EL (cell line): ENCODE results near the gene TGFB2.
"Not testable (repeated sequence)": the region's sequence is repeated elsewhere in the genome, so short reads cannot be mapped to it uniquely, and the experiment has no call there.

Experiments used
- DNase-seq: peaks from one replicate; pipeline ENCODE4 v3.0.0-alpha.2; 2016

Gene TGFB2

GRCh38 chr1:218344814-218345672, at the start of gene TGFB2:
TGFB2 (plus strand) TSS chr1:218345336; CDS start chr1:218346702, 1,366 bp downstream.
- peak; percentile 86 for DNase-seq

DNA sequence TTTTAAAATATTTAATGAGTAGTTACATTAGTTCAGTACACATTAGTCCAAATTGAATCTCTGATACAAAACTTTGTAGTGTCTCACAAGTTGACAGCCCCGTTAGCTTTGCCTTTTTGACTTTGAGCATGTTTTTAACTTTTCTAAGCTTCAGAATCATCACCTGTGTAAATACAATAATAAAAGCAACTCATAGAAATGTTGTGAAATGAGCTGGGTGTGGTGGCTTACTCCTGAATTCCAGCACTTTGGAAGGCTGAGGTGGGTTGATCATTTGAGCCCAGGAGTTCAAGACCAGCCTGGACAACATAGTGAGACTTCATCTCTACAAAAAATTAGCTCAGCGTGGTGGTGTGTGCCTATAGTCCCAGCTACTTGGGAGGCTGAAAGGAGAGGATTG, 49.0 kb upstream of the TGFB2 start:
- no peak for DNase-seq

- DNase-seq, result no peak
Measured at GRCh38 chr1:218297461-218297860, 47.7 kb upstream of the TGFB2 start.

- peak; percentile 50 for DNase-seq
Measured at GRCh38 chr1:218297867-218298266, 47.3 kb upstream of the TGFB2 start.

- no peak for DNase-seq
Measured at GRCh38 chr1:218298398-218298797, 46.7 kb upstream of the TGFB2 start.

GRCh38 chr1:218299416-218299815, 45.7 kb upstream of the TGFB2 start:
- DNase-seq, result peak; percentile 71

DNA sequence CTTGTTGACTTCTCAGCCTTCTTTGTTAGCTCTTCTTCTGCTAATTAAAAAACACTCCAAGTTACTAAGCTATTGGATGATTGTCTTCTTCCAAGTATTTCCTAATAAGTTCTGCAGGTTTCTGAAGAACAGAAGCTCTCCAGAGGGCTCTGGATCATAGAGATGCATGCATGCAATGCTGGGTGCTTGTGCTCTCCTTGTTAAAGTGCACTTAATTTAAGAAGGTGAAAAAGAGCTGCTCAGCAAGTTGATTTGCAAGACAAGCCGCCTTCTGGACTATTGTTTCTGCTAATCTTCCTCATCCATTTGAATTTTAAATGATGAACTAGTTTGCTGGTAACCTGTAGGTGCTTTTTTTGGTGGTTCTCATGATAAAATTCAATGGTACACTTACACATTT, 43.9 kb upstream of the TGFB2 start:
- no peak for DNase-seq

GRCh38 chr1:218302155-218302554, 43.0 kb upstream of the TGFB2 start:
- DNase-seq, result no peak

GRCh38 chr1:218303176-218303879, 41.8 kb upstream of the TGFB2 start:
- no peak for DNase-seq

GRCh38 chr1:218304281-218305039, 40.7 kb upstream of the TGFB2 start:
- peak; percentile 58 for DNase-seq

- no peak for DNase-seq
Measured at GRCh38 chr1:218305472-218306064, 39.6 kb upstream of the TGFB2 start.

DNA sequence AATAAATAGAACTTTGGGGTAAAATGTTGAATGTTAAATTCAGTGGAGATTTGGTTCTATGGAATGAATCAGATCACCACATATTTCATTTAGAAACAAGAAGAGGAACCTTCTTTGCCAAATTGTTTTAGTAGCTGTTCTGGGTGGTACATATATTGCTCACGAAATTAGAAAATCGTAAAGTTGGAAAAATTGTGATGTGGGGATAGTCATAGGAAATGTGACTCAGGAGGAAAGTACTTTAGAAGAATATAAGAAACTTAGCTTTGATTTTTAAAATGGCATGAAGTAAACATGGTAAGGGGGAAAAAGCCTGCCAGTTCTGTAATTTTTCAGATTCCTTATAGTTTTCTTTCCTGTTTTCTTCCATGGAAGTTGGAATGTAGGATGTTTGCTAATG, 32.6 kb upstream of the TGFB2 start:
- peak; percentile 56 for DNase-seq

DNA sequence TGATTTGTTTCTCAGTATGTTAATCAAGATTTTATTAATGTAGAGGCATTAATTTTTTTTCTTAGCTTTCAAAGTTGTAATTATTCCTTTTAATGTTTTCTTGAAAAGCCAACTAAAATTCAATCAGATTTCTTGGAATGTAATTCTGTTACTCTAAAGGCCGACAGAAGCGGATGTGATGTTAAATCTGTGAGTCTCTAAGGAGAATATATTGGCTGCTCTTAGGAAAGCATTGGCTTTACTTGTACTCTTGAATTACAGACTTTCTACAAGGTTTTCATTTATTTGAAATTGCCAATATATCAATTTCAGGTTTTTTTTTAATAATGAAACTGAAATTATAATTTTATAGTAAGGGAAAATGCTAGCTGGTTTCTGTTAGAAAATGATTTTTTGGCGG, 30.8 kb upstream of the TGFB2 start:
- DNase-seq, result no peak

DNA sequence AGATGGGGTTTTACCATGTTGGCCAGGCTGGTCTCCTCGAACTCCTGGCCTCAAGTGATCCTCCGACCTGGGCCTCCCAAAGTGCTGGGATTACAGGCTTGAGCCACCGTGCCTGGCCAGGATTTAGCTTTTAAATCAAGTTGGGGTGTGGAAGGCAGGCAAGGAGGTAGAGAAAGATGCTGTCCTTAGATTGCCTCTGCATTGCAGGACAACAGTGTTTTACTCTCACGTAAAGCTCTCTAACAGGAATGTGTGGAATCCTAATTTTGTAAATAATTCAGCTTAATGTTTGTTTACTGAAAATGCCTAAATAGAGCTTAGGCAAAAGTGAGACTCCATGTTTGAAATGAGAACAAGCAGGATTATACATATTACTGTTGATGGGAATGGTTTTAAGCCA, 29.5 kb upstream of the TGFB2 start:
- DNase-seq, result no peak

GRCh38 chr1:218317061-218317460, 28.1 kb upstream of the TGFB2 start:
- DNase-seq, result no peak

DNA sequence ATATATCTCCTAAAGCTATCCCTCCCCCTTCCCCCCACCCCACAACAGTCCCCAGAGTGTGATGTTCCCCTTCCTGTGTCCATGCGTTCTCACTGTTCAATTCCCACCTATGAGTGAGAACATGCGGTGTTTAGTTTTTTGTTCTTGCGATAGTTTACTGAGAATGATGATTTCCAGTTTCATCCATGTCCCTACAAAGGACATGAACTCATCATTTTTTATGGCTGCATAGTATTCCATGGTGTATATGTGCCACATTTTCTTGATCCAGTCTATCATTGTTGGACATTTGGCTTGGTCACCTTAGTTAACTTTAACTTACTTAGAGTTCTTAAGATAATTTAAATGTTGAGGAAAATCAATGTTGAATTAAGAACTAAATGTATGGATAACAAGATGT, 25.0 kb upstream of the TGFB2 start:
- DNase-seq, result not testable (repeated sequence)

- no peak for DNase-seq
Measured at GRCh38 chr1:218322762-218323161, 22.4 kb upstream of the TGFB2 start.

- DNase-seq, result no peak
Measured at GRCh38 chr1:218323568-218324225, 21.4 kb upstream of the TGFB2 start.

- DNase-seq, result no peak
Measured at GRCh38 chr1:218324226-218324580, 20.9 kb upstream of the TGFB2 start.

GRCh38 chr1:218328769-218329168, 16.4 kb upstream of the TGFB2 start:
- no peak for DNase-seq

DNA sequence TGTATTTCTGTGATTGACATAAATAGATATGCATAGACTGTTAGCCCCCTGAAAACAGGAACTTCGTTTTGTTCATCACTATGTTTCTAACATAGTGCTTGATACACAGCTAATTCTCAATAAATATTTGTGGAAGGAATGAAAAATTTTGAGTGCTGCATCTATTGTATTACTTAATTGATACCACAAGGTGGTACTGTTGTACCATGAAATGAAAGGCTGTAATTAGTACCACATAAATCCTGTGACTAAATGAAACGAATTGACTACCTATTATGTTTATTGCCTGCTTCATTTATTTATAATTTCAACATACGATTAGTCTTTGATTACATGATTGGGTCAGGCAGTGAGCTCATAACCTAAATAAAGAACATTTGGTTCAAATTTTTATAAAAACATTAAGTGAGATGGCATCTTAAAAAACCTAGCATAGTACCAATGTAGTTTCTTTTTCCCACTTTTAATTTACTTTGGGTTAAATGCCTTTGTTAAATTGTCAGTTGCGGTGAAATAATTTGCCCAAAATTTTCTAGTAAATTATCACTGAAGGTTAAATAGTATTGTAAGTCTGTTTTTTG, 15.0 kb upstream of the TGFB2 start:
- peak; percentile 57 for DNase-seq

DNA sequence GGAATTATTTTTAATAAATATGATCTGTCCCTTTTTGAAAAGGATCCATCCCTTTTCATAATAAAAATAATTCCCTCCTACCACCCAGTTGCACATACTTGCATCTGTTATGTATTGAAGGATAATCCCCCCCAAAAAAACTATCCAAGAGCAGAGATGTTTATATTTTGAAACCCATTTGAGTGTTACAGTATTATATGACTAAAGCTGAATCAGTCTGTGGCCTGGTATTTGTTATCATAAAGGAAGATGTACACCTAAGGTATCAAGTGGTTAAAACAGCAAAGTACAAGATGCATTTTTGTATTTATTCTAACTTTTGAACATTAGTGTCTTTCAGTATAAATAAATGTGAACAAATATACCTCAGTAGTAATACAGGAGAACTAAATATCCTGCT, 12.7 kb upstream of the TGFB2 start:
- no peak for DNase-seq
